GM11168 (cell line): ENCODE measurements around the gene DPF3.

Experiments used
- in situ Hi-C: fragments of 300-500 bp; cut with MboI; formaldehyde crosslinking; loops from one replicate; pipeline ENCODE4 v1.12.0; 2022; ENCODE audit warnings: low sequenced_read_pairs; ENCODE audit not compliant: unreplicated experiment

The DPF3 gene

GRCh38 chr14:72808564-72808963, 85.3 kb downstream of the DPF3 start:
- in situ Hi-C loops: no loop called here

GRCh38 chr14:72802588-72802946, 91.3 kb downstream of the DPF3 start:
- in situ Hi-C loops: no loop called here

GRCh38 chr14:72801836-72802587, 91.9 kb downstream of the DPF3 start:
- in situ Hi-C loops: no loop called here

- in situ Hi-C loops: no loop called here
These were observed 92.5 kb downstream of the DPF3 start for GRCh38 chr14:72801381-72801812.

- in situ Hi-C loops: no loop called here
These were observed 93.0 kb downstream of the DPF3 start for GRCh38 chr14:72800848-72801370.

GRCh38 chr14:72800296-72800695, 93.6 kb downstream of the DPF3 start:
- in situ Hi-C loops: no loop called here

- in situ Hi-C loops: no loop called here
These were observed 97.0 kb downstream of the DPF3 start for GRCh38 chr14:72796935-72797334.

- in situ Hi-C loops: no loop called here
These were observed 100.6 kb downstream of the DPF3 start for GRCh38 chr14:72793156-72793939.

GRCh38 chr14:72792051-72792788, 101.7 kb downstream of the DPF3 start:
- in situ Hi-C loops: no loop called here

GRCh38 chr14:72790887-72791566, 102.9 kb downstream of the DPF3 start:
- in situ Hi-C loops: no loop called here

GRCh38 chr14:72788972-72789728, 104.8 kb downstream of the DPF3 start:
- in situ Hi-C loops: no loop called here

- in situ Hi-C loops: no loop called here
These were observed 105.6 kb downstream of the DPF3 start for GRCh38 chr14:72788255-72788654.

- in situ Hi-C loops: no loop called here
These were observed 106.1 kb downstream of the DPF3 start for GRCh38 chr14:72787841-72788240.

GRCh38 chr14:72786378-72787350, 107.2 kb downstream of the DPF3 start:
- in situ Hi-C loops: no loop called here

GRCh38 chr14:72783741-72784140, 110.2 kb downstream of the DPF3 start:
- in situ Hi-C loops: no loop called here

GRCh38 chr14:72782817-72783216, 111.1 kb downstream of the DPF3 start:
- in situ Hi-C loops: no loop called here

GRCh38 chr14:72781561-72782508, 112.1 kb downstream of the DPF3 start:
- in situ Hi-C loops: no loop called here
